ENCODE measurements around the gene RGS19. TPM values are rescaled to one million over a fixed set of nuclear protein-coding genes. Genes with fewer than 3 reads are reported as not detected.

Gene RGS19
- total RNA-seq, 1 donor from 2014 or later = 18.7 TPM

GRCh38 chr20:64064145-64064698 lies 15.1 kb downstream of the RGS19 start:
- peak in 1 of 2 donors; percentile 42 for DNase-seq (ENCODE audit: low read depth in 2 of 2)

- DNase-seq (ENCODE audit: low read depth in 2 of 2) = no peak
Measured at GRCh38 chr20:64063389-64064144, 15.8 kb downstream of the RGS19 start.

GRCh38 chr20:64062596-64063388 lies 16.5 kb downstream of the RGS19 start, which contains the start of gene TCEA2:
Gene TCEA2 (plus strand): TSS chr20:64063198. CDS start chr20:64063313, 115 bp downstream.
- peak; percentile 96 to 97 for DNase-seq (ENCODE audit: low read depth in 2 of 2)

- DNase-seq (ENCODE audit: low read depth in 2 of 2) = no peak
Measured at GRCh38 chr20:64062276-64062595, 17.1 kb downstream of the RGS19 start.

- DNase-seq (ENCODE audit: low read depth in 2 of 2) = no peak
Measured at GRCh38 chr20:64058536-64058935, 20.8 kb downstream of the RGS19 start.

- DNase-seq (ENCODE audit: low read depth in 2 of 2) = peak; percentile 73 to 93
Measured at GRCh38 chr20:64057628-64058498, 21.5 kb downstream of the RGS19 start.

GRCh38 chr20:64056889-64057627 lies 22.3 kb downstream of the RGS19 start:
- peak; percentile 49 to 85 for DNase-seq (ENCODE audit: low read depth in 2 of 2)

- DNase-seq (ENCODE audit: low read depth in 2 of 2) = peak in 1 of 2 donors; percentile 95
Measured at GRCh38 chr20:64056639-64056888, 22.8 kb downstream of the RGS19 start.

- DNase-seq (ENCODE audit: low read depth in 2 of 2) = peak; percentile 64 to 96
Measured at GRCh38 chr20:64055893-64056638, 23.3 kb downstream of the RGS19 start.

- no peak for DNase-seq (ENCODE audit: low read depth in 2 of 2)
Measured at GRCh38 chr20:64055396-64055892, 23.9 kb downstream of the RGS19 start.

GRCh38 chr20:64053841-64054661 lies 25.3 kb downstream of the RGS19 start:
- DNase-seq (ENCODE audit: low read depth in 2 of 2) = peak; percentile 92 to 98

GRCh38 chr20:64052987-64053840 lies 26.1 kb downstream of the RGS19 start:
- DNase-seq (ENCODE audit: low read depth in 2 of 2) = peak in 1 of 2 donors; percentile 50

- DNase-seq (ENCODE audit: low read depth in 2 of 2) = no peak
Measured at GRCh38 chr20:64052326-64052722, 27.0 kb downstream of the RGS19 start.

- peak; percentile 62 to 93 for DNase-seq (ENCODE audit: low read depth in 2 of 2)
Measured at GRCh38 chr20:64051561-64052325, 27.6 kb downstream of the RGS19 start.

- no peak for DNase-seq (ENCODE audit: low read depth in 2 of 2)
Measured at GRCh38 chr20:64051033-64051452, 28.3 kb downstream of the RGS19 start.

- DNase-seq (ENCODE audit: low read depth in 2 of 2) = peak in 1 of 2 donors; percentile 55
Measured at GRCh38 chr20:64050261-64051032, 28.9 kb downstream of the RGS19 start.

- DNase-seq (ENCODE audit: low read depth in 2 of 2) = peak in 1 of 2 donors; percentile 64
Measured at GRCh38 chr20:64049878-64050260, 29.4 kb downstream of the RGS19 start.
